Posterior cingulate gyrus (tissue), 11 donors: Measurements from ENCODE around the gene RPS27L.

Experiments
- DNase-seq, 10 donors: peaks; one replicate each; pipeline versions ENCODE4 v3.0.0 to v3.0.0-alpha.2; 2020 to 2021; ENCODE audit warnings: mixed read lengths in 3 of 10
- intact Hi-C: fragments of 100-400 bp; cut with DNase I; formaldehyde crosslinking; loops from one replicate; pipeline ENCODE4 v1.15.1; 2023

Gene RPS27L

GRCh38 chr15:63155486-63155885, 1.8 kb downstream of the RPS27L start:
- intact Hi-C loops, result loop anchor here (5.0 kb wide), 2 partner anchors 33 to 122 kb away; partner anchors contain the start of genes APH1B and LACTB
- no peak for DNase-seq

- no peak for DNase-seq
- intact Hi-C loops, result no loop called here
Measured at GRCh38 chr15:63151665-63152064, 5.6 kb downstream of the RPS27L start.

DNA sequence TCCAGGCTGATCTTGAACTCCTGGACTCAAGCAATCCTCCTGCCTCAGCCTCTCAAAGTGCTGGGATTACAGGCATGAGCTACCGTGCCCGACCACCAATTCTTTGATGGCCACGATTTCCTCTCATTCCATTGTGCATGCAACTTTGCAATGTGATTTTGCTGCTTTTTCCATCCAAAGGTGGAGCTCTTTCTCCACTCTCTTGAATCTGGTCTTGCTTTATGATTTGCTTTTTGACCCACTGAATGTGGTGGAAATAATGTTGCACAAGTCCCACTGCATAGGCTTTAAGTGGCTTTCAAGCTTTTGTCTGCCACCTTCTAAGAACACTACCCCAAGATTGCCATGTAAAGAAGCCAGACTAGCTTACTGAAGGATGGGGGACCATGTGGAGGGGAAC, 10.6 kb downstream of the RPS27L start:
- DNase-seq, result no peak
- intact Hi-C loops, result no loop called here

DNA sequence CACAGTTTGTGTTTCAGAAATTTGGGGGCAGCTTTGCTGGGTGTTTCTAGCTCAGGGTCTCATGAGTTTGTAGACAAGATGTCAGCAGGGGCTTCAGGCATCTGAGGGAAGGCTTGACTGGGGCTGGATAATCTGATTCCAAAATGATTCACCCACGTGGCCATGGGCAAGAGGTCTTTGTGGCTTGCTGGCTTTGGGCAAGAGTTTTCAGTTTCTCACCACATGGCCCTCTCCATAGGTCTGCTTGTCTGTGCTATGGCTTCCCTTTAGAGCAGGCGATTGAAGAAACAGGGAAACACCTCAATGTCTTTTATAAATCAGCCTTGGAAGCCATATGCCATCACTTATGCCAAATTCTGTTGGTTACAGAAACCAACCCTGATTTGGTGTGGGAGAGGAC, 11.9 kb downstream of the RPS27L start:
- intact Hi-C loops, result no loop called here
- DNase-seq, result no peak

- intact Hi-C loops, result no loop called here
- no peak for DNase-seq
Measured at GRCh38 chr15:63140936-63141335, 16.3 kb downstream of the RPS27L start.

DNA sequence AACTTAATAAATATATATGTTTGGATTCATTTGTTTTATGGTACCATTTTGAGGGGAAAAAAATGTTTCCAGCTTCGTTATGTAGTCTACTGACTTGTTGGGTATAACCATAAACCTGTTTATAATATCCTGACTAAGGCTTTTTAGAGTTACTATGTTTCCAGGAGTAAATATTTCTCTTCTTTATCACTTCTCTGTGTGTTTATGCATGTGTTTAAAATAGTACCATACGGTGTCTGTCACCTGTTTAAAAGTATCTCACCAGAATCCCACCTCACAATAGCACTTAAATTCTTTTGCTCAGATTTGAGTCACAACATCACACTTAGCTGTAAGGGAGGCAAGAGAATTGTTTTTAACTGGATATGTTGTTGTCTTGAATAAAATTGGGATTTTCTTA, 20.5 kb downstream of the RPS27L start:
- intact Hi-C loops, result no loop called here
- DNase-seq, result no peak

DNA sequence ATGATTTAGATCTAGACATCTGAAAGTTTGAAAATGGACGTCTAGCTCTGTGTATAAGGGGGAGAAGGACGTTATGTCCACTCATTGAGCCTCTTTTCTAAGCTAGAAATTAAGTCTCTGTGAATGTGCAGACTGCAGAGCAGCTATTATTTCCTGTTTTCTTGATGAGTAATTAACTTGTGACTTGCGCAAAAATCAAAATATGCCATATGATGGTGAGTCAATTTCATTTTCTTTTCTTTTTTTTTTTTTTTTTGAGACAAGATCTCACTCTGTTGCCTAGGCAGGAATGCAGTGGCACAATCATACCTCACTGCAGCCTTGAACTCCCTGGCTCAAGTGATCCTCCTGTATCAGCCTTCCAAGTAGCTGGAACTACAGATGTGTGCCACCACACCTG, 21.5 kb downstream of the RPS27L start:
- intact Hi-C loops, result no loop called here
- no peak for DNase-seq

DNA sequence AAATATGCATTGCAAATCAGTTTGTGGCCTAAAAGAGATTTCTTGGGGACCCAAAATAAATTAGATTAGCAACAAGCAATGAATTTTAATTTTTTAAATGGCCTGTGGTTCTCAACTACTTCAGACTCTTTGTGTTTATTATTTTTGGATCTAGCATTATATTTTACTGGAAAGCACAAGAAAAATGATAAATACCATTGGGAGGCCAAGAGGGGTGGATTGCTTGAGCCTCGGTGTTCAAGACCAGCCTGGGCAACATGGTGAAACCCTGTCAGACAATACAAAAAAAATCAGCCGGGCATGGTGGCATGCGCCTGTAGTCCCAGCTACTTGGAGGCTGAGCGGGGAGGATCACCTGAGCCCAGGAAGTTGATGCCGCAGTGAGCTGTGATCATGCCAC, 22.0 kb downstream of the RPS27L start:
- no peak for DNase-seq
- intact Hi-C loops, result no loop called here

DNA sequence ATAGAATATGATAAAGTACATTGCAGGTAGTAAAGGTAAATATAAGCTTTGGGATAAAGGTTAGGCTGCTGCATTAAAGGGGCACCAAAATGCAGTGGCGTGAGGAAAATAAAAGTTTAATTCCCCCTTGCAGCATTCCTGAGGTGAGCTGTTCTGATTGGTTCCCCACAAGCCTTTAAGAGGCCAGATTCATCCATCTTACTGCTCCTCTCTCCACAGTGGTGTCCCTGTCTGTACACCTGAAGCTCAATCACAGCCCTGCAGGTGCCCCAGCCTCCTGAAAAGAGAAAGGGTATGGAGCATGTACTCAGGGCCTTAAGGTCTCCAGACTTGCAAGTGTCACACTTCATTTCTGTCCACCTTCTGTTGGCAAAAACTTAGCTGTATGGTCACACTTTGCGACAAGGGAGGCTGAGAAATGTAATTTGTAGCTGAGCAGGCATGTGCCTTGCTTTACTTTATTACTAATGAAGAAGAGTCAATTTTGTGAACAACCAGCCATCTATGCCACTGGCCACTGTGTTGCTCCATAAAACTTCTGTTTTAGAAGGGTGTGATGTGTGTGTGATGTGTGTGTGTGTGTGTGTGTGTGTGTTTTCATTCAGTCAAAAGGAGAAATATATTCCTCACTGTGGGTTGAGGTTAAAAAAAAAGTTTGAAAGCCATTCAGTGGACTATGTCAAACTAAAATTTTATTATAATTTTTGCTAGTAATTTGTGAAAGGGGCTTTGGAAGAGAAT, 22.9 kb downstream of the RPS27L start:
- no peak for DNase-seq
- intact Hi-C loops, result no loop called here

- intact Hi-C loops, result no loop called here
- DNase-seq, result no peak
Measured at GRCh38 chr15:63133786-63134185, 23.5 kb downstream of the RPS27L start.

DNA sequence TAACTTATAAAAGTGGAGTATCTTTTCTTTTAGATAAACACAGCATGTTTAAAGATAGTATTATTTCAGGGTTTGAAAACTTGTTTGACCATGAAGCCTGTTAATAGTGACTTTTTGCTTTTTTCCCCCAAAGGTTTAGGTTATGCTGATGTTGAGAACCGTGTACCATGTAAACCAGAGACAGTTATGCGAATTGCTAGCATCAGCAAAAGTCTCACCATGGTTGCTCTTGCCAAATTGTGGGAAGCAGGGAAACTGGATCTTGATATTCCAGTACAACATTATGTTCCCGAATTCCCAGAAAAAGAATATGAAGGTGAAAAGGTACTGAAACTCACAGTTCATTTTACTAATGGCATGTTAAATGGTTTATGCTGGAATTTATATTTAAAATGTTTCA, 30.6 kb downstream of the RPS27L start:
- intact Hi-C loops, result loop anchor here (10.0 kb wide), 1 partner anchor 148 kb away; the partner anchor contains the start of gene APH1B
- no peak for DNase-seq

GRCh38 chr15:63124506-63124905, 32.8 kb downstream of the RPS27L start:
- DNase-seq, result no peak
- intact Hi-C loops, result loop anchor here (5.0 to 10.0 kb wide), 2 partner anchors 33 to 150 kb away; partner anchors contain the start of genes APH1B and RPS27L

GRCh38 chr15:63122002-63122875, 35.0 kb downstream of the RPS27L start:
- intact Hi-C loops, result loop anchor here (5.0 to 10.0 kb wide), 2 partner anchors 35 to 153 kb away; partner anchors contain the start of genes APH1B and RPS27L
- peak; percentile 36 to 96 (median 68) for DNase-seq

GRCh38 chr15:63121382-63122001, 35.8 kb downstream of the RPS27L start, which contains the start of gene LACTB:
Gene LACTB (plus strand): TSS chr15:63121861. CDS start chr15:63121872, 11 bp downstream.
- DNase-seq, result peak; percentile 78 to 98 (median 86)
- intact Hi-C loops, result loop anchor here (5.0 to 10.0 kb wide), 2 partner anchors 36 to 153 kb away; partner anchors contain the start of genes APH1B and RPS27L

- intact Hi-C loops, result no loop called here
- no peak for DNase-seq
Measured at GRCh38 chr15:63118854-63119253, 38.4 kb downstream of the RPS27L start.

DNA sequence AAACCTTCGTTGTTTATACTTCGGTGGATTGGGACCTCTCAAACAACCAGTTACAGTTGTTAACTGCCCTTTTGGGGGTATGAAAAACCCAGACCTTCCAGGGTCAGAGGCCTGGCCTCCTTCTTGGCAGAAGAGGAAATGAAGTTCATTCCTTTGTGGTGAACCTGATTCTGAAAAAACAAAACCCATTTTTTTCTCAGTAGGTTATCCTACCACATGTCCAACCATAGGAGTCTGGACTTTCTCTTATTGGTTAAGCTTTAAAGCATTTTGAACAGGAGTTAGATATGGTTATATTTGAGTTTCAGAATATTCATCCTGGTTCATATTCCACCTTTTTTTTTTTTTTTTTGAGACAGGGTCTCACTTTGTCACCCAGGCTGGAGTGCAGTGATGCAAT, 42.8 kb downstream of the RPS27L start:
- intact Hi-C loops, result no loop called here
- DNase-seq, result no peak

- no peak for DNase-seq
- intact Hi-C loops, result no loop called here
Measured at GRCh38 chr15:63112871-63113270, 44.4 kb downstream of the RPS27L start.

DNA sequence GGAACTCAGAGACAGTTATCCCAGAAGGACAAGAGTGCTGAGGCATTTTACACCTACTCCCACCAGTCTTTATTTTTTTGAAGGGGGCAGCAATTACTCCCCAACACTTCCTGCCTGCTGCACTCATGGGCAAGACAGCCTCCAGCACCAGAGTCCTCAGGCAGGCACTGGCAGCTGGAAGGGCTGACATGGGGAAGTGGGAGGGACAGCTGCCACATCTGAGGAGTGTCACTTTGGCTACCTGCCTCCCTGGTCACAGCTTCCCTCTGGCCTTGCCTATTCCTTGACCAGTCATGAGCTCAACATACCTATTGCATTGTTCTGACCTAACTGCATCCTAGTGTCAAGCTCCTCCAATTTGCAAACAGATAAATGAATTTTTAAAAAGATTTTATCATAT, 45.8 kb downstream of the RPS27L start:
- intact Hi-C loops, result no loop called here
- DNase-seq, result no peak

- intact Hi-C loops, result no loop called here
- no peak for DNase-seq
Measured at GRCh38 chr15:63110428-63111026, 46.8 kb downstream of the RPS27L start.

DNA sequence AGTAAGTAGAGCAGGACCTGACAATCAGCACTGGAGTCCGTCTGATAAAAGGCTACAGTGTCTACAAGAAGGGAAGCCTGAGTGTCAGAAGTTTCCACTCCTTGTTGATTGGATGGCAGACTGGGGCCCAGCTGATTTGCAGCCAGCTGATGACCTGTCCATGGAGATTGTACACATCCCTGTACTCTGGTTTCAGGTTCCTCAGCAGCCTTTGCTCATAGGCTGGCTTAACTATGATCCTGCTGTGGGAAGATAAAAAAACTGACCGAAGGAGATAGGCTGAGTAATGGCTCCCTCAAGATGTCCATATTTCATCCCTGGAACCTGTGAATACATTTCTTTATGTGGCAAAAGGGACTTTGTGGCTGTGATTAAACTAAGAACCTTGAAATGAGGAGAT, 47.4 kb downstream of the RPS27L start:
- no peak for DNase-seq
- intact Hi-C loops, result no loop called here
